Subcutaneous adipose tissue (tissue), 4 donors: ENCODE results near the gene ATM. TPM values are rescaled to one million over a fixed set of nuclear protein-coding genes. Genes with fewer than 3 reads are reported as not detected.

Experiments
- CTCF ChIP-seq: fragments of 450-650 bp; IDR thresholded peaks from one replicate; pipeline ENCODE4 v1.5.1; 2016; ENCODE audit warnings: low read depth, mild to moderate bottlenecking, control low read depth, antibody characterized with exemption, moderate library complexity
- small RNA-seq: library from RNA; depleted of rRNA; stranded (forward); fragments of <200 nt; gene quantifications from one replicate; pipeline ENCODE3, GENCODE V24; 2016
- total RNA-seq, 4 donors: library from RNA; depleted of rRNA; stranded (reverse); fragments of >200 nt; gene quantifications; one replicate each; pipeline ENCODE4 v1.1.0, GENCODE V29; 2016

ATM gene
- total RNA-seq, 4 donors from 2014 or later, result 72.9 to 109 (median 102) TPM

- no peak for TF ChIP-seq CTCF
These were observed 192.1 kb downstream of the ATM start for GRCh38 chr11:108414958-108415357.

Small RNA genes lying within 50 kb of the gene (small RNA-seq; reads per million reads assigned to genes)
- gene RF00019, result 0.49 reads per million

Other genes with a start within 250 kb of the ATM start
- 10 to 100 TPM; 20.4 to 41.6 (median 32.8) TPM for gene CUL5, start 214.2 kb upstream of the ATM start, total RNA-seq
- 100 to 1,000 TPM; 199 to 330 (median 241) TPM for gene ACAT1, start 101.5 kb upstream of the ATM start, total RNA-seq
- 10 to 100 TPM; 16.1 to 22.8 (median 20.6) TPM for gene NPAT, start 429 bp upstream of the ATM start, total RNA-seq
- gene C11orf65, start 244.5 kb downstream of the ATM start, total RNA-seq, result 1 to 10 TPM in 1 of 4 donors, not detected in 3; 1.5 TPM